Prostate gland (tissue), 2 donors: ENCODE measurements around the gene SORL1. TPM values are rescaled to one million over a fixed set of nuclear protein-coding genes. Genes with fewer than 3 reads are reported as not detected.
A peak's percentile ranks its signal among the peaks of the same experiment; 100 is the strongest.

Experiments used
- DNase-seq: peaks from one replicate; pipeline ENCODE4 v3.0.0-alpha.2; 2019; ENCODE audit warnings: low spot score
- H3K27ac ChIP-seq, 2 donors: fragments of 200-600 bp; sonication (generic); 2 replicates each; pipeline ENCODE4 v1.5.1; 2017 to 2019
- H3K27me3 ChIP-seq: fragments of 200-600 bp; sonication (generic); replicated peaks from 2 replicates; pipeline ENCODE4 v1.5.1; 2019; ENCODE audit not compliant: insufficient read depth
- H3K36me3 ChIP-seq, 2 donors: fragments of 200-600 bp; sonication (generic); 1 replicate in 1 of 2; 2 replicates in 1 of 2; pipeline versions ENCODE4 v1.5.1 to v1.8.1; 2017 to 2019
- H3K4me1 ChIP-seq: fragments of 200-600 bp; sonication (generic); replicated peaks from 2 replicates; pipeline ENCODE4 v1.5.1; 2019
- H3K4me3 ChIP-seq, 2 donors: fragments of 200-600 bp; sonication (generic); 2 replicates each; pipeline ENCODE4 v1.5.1; 2017 to 2019
- H3K9me3 ChIP-seq: fragments of 200-600 bp; sonication (generic); 2 replicates; pipeline ENCODE4 v1.5.1; 2017
- POLR2A ChIP-seq: fragments of 450-650 bp; IDR thresholded peaks from one replicate; pipeline ENCODE4 v1.6.1; 2016; ENCODE audit warnings: antibody characterized with exemption, mild to moderate bottlenecking
- POLR2AphosphoS5 ChIP-seq: sonication (generic); formaldehyde crosslinking; IDR thresholded peaks from one replicate; pipeline ENCODE4 v1.6.1; 2017; ENCODE audit warnings: antibody characterized with exemption
- WGBS: methylation state at CpG from one replicate; pipeline ENCODE4 v1.1.5; 2018; 5-methylcytosine and 5-hydroxymethylcytosine counted together
- intact Hi-C: fragments of 100-400 bp; cut with DNase I; formaldehyde crosslinking; loops from one replicate; pipeline ENCODE4 v1.14.2; 2022
- total RNA-seq, 2 donors: library from RNA; depleted of rRNA; stranded (reverse); fragments of >200 nt; gene quantifications; one replicate each; pipeline ENCODE4 v1.1.0, GENCODE V29; 2016
- TF ChIP-seq, protein P1 (sequence below), 4 experiments: fragments of 200-600 bp in 2 of 4; fragments of 450-650 bp in 2 of 4; sonication (generic) in 2 of 4; IDR thresholded peaks; 1 replicate in 3 of 4; 2 replicates in 1 of 4; pipeline ENCODE4 v1.5.1; 2016 to 2019; ENCODE audit warnings: antibody characterized with exemption in 4 of 4, mild to moderate bottlenecking in 2 of 4, moderate library complexity in 2 of 4

SORL1 gene
- total RNA-seq, 2 donors from 2014 or later, result 77.4 to 97.6 TPM

DNA sequence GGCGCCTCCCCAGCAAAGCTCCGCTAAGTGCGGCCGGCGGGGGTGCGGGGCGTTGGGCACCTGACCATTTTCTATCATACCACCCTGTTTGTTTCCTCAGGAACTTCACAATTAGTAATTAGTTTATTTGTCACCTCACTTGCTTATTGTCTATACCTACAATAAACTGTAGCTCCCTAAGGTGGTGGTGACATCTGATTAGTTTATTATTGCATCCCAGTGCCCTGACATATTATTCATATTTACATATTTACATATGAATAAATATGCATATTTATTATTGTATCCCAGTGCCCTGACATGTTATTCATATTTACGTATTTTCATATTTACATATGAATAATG is 24.7 kb upstream of the SORL1 start:
- intact Hi-C loops, result no loop called here
- TF ChIP-seq POLR2A, result no peak
- DNase-seq, result no peak
- Histone ChIP-seq H3K4me3 (peak overlapping the region; percentile 9 to 18), H3K36me3 (no peaks in the 10 kb centered on the region), H3K27ac (no peak overlapping the region), H3K4me1 (no peaks in the 10 kb centered on the region), H3K27me3 (no peaks in the 10 kb centered on the region), H3K9me3 (no peaks in the 10 kb centered on the region)
- WGBS, result 12% methylated on average over 8 of the region's 8 CpGs

DNA sequence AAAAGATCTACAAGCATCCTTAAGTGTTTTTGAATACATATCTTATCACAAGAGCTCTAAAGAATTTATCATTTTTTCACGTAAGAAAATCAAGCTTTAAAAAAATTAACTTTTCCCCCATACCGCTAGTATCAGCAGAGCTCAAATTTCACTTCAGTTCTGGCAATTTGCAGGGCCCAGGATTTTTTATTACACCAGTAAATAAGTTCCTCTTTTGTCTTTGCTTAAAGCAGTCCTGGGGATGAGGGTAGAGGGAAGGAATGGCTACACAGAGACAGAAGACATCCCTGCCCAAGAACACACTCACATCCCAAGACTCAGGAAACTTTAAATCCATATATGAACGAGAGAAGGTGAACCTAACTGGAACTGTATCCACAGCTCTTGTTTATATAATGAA is 22.6 kb upstream of the SORL1 start:
- no peaks in the 10 kb centered on the region for H3K36me3 ChIP-seq
- WGBS, result 14% methylated on average over 3 of the region's 3 CpGs
- intact Hi-C loops, result no loop called here
- TF ChIP-seq POLR2AphosphoS5, result no peak
- TF ChIP-seq POLR2A, result no peak
- TF ChIP-seq, protein P1, sequence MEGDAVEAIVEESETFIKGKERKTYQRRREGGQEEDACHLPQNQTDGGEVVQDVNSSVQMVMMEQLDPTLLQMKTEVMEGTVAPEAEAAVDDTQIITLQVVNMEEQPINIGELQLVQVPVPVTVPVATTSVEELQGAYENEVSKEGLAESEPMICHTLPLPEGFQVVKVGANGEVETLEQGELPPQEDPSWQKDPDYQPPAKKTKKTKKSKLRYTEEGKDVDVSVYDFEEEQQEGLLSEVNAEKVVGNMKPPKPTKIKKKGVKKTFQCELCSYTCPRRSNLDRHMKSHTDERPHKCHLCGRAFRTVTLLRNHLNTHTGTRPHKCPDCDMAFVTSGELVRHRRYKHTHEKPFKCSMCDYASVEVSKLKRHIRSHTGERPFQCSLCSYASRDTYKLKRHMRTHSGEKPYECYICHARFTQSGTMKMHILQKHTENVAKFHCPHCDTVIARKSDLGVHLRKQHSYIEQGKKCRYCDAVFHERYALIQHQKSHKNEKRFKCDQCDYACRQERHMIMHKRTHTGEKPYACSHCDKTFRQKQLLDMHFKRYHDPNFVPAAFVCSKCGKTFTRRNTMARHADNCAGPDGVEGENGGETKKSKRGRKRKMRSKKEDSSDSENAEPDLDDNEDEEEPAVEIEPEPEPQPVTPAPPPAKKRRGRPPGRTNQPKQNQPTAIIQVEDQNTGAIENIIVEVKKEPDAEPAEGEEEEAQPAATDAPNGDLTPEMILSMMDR (IDR thresholded peaks at IDR 0.05), result no peak
- H3K4me1 ChIP-seq, result no peaks in the 10 kb centered on the region
- no peaks in the 10 kb centered on the region for H3K9me3 ChIP-seq
- no peaks in the 10 kb centered on the region for H3K27me3 ChIP-seq
- no peak for DNase-seq
- no peak overlapping the region for H3K4me3 ChIP-seq
- no peak overlapping the region for H3K27ac ChIP-seq

DNA sequence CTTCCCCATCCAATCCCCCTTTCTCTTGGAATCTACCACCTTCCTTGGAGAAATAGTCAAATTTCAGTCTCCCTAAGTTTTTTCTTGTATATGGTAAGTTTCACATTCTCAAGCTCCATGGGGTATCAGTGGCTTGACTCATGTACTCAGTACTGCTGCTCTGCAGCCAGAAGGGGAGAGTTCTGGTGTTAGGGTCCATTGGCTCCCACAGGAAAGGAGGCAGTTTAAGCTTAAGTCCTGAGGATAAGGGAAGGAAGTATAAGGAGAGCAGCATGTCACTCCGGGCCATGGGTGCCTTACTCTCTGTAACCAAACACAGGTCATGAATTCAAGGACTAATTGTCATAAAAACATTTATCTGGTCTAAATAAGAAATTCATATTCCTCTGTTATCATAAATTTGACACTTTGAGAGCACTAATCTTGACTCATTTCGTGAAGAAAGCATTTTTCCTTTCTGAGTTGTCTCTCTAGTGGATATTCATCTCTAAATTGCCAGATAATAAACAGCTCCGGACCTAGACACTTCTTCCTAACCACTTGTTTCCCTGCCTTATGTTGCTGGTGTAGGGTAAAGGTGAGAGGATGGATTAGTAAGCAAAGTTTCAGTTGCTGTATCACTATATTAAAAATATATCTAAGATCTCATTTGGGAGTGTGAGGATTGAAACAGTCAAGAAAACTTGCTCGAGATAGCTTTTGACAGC is 20.1 kb upstream of the SORL1 start:
- Histone ChIP-seq H3K27me3 (no peaks in the 10 kb centered on the region), H3K27ac (no peak overlapping the region), H3K4me3 (no peak overlapping the region), H3K9me3 (no peaks in the 10 kb centered on the region), H3K36me3 (no peaks in the 10 kb centered on the region), H3K4me1 (no peaks in the 10 kb centered on the region)
- DNase-seq, result no peak
- TF ChIP-seq, protein P1 (IDR thresholded peaks at IDR 0.05), result no peak
- TF ChIP-seq POLR2AphosphoS5, result no peak
- no peak for TF ChIP-seq POLR2A
- intact Hi-C loops, result no loop called here
- WGBS, result 89% methylated on average over 4 of the region's 4 CpGs

DNA sequence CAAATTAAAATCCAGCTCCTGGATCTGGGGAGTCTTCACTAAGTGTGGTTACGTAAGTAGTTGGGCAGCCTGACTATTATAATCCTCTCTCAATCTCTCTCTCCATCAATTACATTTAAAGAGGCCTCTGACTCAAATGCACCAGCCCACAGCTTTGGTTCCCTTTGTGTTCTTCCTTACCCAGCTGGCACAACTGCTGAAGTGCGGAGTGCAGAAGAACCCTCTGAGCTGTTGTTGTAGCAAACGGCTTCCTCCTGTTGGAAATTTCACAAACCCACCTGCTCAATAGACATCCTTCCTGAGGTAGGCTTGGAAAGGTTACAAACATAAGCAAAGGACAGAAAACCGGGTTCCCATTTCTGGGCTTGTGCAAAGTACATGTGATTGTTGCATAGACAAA is 17.0 kb upstream of the SORL1 start:
- H3K4me1 ChIP-seq, result no peaks in the 10 kb centered on the region
- no peaks in the 10 kb centered on the region for H3K9me3 ChIP-seq
- TF ChIP-seq POLR2A (no peak), POLR2AphosphoS5 (no peak)
- TF ChIP-seq, protein P1 (IDR thresholded peaks at IDR 0.05), result no peak
- no peak overlapping the region for H3K4me3 ChIP-seq
- H3K27ac ChIP-seq, result no peak overlapping the region
- intact Hi-C loops, result no loop called here
- 56% methylated on average over 4 of the region's 4 CpGs for WGBS
- DNase-seq, result no peak
- H3K27me3 ChIP-seq, result no peaks in the 10 kb centered on the region
- H3K36me3 ChIP-seq, result no peaks in the 10 kb centered on the region

DNA sequence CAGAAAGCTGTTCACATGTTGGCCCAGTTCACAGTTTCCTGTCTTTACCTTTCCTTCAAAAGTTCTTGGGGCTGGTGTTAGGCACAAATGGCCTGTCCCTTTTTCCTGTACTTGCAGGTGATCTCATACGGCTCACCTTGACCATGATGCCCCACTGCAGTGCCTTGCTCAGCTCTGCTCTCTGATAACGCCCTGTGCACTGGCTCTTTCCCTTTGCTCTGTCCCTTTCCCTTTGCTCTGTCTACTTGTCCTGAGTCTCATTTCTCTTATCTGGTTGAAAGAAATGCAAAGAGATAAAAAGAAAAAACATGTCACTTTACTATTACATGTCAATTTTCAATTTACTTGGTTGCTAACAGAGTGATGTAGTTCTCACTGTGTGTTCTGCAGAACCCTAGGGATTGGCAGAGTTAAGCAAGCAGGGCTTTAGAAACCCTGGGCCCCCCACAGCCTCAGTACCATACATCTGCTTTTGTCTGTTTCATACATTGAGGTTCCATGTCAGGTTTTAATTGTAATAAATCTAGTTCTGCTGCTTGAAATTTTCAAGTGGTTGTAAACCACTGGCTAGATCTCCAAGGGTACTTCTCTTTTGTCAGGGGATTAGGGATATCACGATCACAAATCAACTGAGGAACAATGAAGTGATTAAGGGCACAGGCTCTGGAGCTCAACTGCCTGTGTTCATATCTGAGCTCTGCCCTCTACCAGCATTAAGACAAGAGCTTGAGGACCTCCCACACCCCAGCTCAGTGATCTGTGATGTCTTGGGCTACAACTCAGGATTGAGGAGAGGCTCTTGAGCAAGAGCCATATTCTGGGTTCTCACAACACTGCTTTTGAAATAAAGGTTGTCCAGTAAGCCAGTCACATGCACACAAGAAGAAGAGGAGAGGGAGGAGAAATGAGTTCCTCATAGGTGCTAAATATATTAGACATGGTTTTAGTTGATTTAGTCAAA is 16.3 kb upstream of the SORL1 start:
- Histone ChIP-seq H3K36me3 (no peaks in the 10 kb centered on the region), H3K27ac (no peak overlapping the region), H3K4me1 (no peaks in the 10 kb centered on the region), H3K9me3 (no peaks in the 10 kb centered on the region), H3K27me3 (no peaks in the 10 kb centered on the region), H3K4me3 (no peak overlapping the region)
- DNase-seq, result no peak
- intact Hi-C loops, result no loop called here
- 88% methylated on average over 3 of the region's 3 CpGs for WGBS
- TF ChIP-seq POLR2AphosphoS5 (no peak), POLR2A (no peak)
- TF ChIP-seq, protein P1 (IDR thresholded peaks at IDR 0.05), result no peak
